ENCODE data around the gene MRPL19.

Gene MRPL19

DNA sequence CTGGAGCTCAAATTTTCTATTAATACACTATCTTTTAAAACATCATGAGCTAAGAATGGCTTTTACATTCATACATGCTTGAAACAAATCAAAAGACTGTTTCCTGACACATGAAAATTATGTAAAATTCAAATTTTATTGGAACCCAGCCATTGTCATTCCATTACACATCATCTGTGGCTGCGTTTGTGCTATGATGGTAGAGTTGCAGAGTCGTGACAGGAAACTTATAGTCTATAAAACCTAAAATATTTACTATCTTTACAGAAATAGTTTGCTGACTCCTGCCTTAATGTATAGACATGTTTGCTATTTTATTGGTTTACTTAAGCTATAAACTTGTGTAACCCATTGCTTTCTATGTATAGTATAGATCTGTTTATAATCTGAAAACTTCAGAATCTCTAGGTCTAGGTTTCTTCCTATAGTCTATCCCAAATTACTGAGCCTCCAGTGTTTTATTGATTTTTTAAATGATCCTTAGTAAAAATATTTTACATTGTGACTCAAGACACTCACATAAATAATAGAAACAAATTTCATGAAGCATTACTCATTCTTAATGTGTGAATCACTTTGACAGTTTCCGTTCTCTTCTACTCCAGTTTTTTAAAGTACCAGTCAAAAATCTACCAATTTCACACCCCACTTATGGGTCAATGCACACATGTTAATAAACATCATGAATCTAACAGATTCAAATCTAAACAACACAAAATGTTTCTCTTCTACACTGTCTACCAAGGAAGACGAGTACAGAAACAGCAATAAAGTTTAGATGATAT, 26.4 kb upstream of the MRPL19 start:
- ChIA-PET CTCF (interaction anchor here (0.9 to 8.3 kb wide), 7 partner anchors 8 to 157 kb away, joined by 3 to 171 read pairs (median 15); no protein-coding TSS in a partner anchor), POLR2A (interaction anchor here (0.7 kb wide), 1 partner anchor 13 kb away, joined by 3 read pairs; no protein-coding TSS in a partner anchor)
- DNase-seq (ENCODE audit: low read depth, low spot score): no peak
- TF ChIP-seq, protein P1, sequence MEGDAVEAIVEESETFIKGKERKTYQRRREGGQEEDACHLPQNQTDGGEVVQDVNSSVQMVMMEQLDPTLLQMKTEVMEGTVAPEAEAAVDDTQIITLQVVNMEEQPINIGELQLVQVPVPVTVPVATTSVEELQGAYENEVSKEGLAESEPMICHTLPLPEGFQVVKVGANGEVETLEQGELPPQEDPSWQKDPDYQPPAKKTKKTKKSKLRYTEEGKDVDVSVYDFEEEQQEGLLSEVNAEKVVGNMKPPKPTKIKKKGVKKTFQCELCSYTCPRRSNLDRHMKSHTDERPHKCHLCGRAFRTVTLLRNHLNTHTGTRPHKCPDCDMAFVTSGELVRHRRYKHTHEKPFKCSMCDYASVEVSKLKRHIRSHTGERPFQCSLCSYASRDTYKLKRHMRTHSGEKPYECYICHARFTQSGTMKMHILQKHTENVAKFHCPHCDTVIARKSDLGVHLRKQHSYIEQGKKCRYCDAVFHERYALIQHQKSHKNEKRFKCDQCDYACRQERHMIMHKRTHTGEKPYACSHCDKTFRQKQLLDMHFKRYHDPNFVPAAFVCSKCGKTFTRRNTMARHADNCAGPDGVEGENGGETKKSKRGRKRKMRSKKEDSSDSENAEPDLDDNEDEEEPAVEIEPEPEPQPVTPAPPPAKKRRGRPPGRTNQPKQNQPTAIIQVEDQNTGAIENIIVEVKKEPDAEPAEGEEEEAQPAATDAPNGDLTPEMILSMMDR (IDR thresholded peaks at IDR 0.05; ENCODE audit: insufficient read depth, low read length, missing control alignments): no peak
- no peak overlapping the region for H3K4me3 ChIP-seq (ENCODE audit: low read depth, low read length)

DNA sequence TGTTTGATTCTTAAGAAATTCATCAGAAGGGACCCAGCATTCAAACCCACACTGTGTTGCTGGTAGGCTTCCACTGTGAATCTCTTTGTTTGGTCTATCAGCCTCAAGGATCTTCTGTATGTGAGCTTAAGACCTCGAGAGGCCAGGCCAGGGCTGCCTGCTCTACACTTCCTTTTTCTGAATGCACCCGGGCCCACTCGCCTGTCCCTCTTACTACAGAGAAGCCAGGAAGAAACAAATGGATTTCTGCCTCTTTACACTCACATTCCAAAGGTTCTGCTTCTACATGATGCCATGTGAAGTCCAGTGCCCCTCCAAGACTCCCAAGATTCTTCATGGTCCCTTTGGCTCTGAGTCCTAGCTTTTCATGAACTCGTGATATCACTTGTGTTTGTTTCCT, 25.4 kb upstream of the MRPL19 start:
- ChIA-PET CTCF (interaction anchor here (1.1 to 8.3 kb wide), 6 partner anchors 9 to 158 kb away, joined by 3 to 171 read pairs (median 11); no protein-coding TSS in a partner anchor), POLR2A (no interaction called here)
- TF ChIP-seq, protein P1 (IDR thresholded peaks at IDR 0.05; ENCODE audit: insufficient read depth, low read length, missing control alignments): no peak
- no peak for DNase-seq (ENCODE audit: low read depth, low spot score)
- H3K4me3 ChIP-seq (ENCODE audit: low read depth, low read length): no peak overlapping the region

DNA sequence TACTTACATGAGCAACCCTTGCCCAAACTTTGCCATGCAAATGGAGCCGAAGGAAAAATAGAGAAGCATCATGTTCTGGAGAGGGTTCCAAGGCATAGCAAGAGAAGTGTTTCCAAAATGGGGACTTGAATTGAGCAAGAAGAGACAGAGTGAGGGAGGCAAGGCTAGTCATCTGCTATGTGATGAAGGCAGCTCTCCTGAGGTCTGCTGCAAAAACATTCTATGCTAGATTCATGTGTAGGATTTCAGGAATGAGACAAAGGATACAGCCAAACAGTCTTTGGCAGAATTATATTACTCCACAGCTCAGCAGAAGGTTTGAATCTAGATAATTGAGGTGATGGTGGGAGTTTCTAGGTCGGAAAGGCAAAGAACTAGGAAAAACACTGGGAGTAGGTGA, 24.1 kb upstream of the MRPL19 start:
- CTCF ChIA-PET: interaction anchor here (0.8 to 8.3 kb wide), 7 partner anchors 13 to 159 kb away, joined by 3 to 171 read pairs (median 7); no protein-coding TSS in a partner anchor

DNA sequence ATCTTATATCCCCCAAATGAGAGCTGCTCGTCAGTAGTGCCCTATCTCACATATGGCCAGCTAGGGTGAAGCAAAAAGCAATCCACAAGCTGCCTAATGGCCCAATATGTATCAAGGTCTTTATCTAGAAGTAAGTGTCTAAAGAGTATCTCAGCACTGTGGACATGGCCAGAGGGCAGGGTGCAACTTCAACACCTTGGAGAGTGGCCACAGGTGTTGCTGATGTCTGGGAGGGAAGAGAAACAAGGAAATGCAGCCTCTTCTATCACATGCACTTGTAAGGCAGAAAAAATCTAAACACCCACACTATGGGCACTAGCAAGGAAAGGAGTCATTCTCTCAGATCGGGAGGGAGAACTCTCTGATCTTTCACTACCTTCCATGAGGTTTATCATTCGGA, 23.7 kb upstream of the MRPL19 start:
- TF ChIP-seq, protein P1 (IDR thresholded peaks at IDR 0.05; ENCODE audit: insufficient read depth, low read length, missing control alignments): no peak
- H3K4me3 ChIP-seq (ENCODE audit: low read depth, low read length): no peak overlapping the region
- no peak for DNase-seq (ENCODE audit: low read depth, low spot score)
- CTCF ChIA-PET: interaction anchor here (0.6 to 8.3 kb wide), 9 partner anchors 12 to 160 kb away, joined by 3 to 171 read pairs (median 4); no protein-coding TSS in a partner anchor
- POLR2A ChIA-PET: no interaction called here

More for the DNA sequence above, 24.1 kb upstream of the MRPL19 start:
- TF ChIP-seq, protein P1 (IDR thresholded peaks at IDR 0.05; ENCODE audit: insufficient read depth, low read length, missing control alignments): no peak
- DNase-seq (ENCODE audit: low read depth, low spot score): no peak
- POLR2A ChIA-PET: no interaction called here
- no peak overlapping the region for H3K4me3 ChIP-seq (ENCODE audit: low read depth, low read length)

DNA sequence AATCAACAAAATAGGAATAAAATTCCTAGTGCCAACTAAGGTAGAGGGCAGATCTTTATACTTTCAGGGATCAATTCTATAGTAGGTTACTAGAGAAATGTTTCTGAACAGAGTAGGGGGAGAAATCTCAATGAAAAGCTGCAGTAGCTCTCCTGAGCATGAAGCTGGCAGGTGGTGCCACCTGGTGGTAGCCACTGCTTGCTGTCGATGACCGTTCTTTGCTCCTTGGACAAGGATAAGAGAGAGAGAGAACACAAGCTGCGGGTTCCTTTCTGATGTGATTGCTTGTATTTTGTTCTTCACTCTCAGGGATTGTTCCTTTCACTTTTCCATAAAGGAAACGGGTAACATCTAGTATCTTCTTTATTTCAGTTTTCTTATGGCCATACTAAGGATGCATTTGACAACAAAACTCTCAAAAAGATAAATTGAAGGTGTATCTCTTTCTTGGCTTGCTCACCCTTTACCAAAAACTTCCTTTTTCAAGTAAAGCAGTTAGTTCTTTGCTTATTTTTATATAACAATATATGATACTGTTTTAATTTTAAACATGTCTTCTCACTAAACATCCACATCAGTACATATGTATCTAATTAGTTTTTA, 18.6 kb upstream of the MRPL19 start:
- no peak overlapping the region for H3K4me3 ChIP-seq (ENCODE audit: low read depth, low read length)
- TF ChIP-seq, protein P1 (IDR thresholded peaks at IDR 0.05; ENCODE audit: insufficient read depth, low read length, missing control alignments): peak; percentile 91
- no peak for DNase-seq (ENCODE audit: low read depth, low spot score)
- ChIA-PET POLR2A (no interaction called here), CTCF (interaction anchor here (0.6 to 15.2 kb wide), 29 partner anchors 9 to 489 kb away, joined by 3 to 452 read pairs (median 4); partner anchors contain the start of genes EVA1A, MRPL19 and TACR1)

All from AG04449 (cell line).